Transverse colon (tissue), 3 donors: ENCODE results near the gene ANKRD24.

Experiments used
- POLR2A ChIP-seq: fragments of 450-650 bp; IDR thresholded peaks from one replicate; pipeline ENCODE4 v1.6.1; 2016; ENCODE audit warnings: antibody characterized with exemption, mild to moderate bottlenecking, moderate library complexity
- TF ChIP-seq, protein P1 (sequence below), 5 experiments: fragments of 200-600 bp in 3 of 5; fragments of 450-650 bp in 2 of 5; sonication (generic) in 3 of 5; IDR thresholded peaks; 1 replicate in 2 of 5; 2 replicates in 3 of 5; pipeline ENCODE4 v1.5.1; 2016 to 2017; ENCODE audit warnings: antibody characterized with exemption in 5 of 5, inconsistent platforms in 3 of 5, mild to moderate bottlenecking in 2 of 5, moderate library complexity in 1 of 5

DNA sequence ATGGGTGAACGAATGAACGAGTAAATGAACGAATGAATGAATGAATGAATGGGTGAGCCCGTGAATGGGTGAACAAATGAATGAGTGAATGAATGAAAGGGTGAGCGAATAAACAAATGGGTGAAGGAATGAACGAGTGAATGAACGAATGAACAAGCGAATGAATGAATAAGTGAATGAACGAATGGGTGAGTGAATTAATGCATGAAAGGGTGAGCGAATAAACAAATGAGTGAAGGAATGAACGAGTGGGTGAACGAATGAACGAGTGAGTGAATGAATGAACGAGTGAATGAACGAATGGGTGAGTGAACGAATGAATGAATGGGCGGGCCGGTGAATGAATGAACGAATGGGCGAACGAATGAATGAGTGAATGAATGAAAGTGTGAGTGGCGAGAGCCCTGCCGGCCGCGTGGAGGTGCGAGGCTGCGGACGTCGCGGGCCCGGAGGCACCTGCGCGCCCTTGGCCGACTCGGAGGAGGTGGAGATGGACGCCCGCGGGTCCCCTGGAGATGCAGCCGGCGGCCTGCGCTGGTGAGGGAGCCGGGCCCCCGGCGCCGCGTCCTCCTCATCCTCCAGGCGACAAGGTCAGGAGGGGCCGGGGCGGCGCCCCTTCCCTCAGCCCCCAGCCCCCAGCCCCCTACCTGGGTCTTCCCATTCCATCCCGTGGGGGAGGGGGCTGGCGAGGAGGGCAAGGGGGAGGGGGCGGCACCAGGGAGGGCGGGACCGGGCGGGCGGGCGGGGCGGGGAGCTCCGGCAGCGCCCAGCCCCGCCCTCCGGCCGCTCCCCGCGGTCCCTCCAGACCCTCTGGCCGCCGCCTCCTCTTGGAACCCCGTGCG, 15.4 kb downstream of the ANKRD24 start:
- TF ChIP-seq, protein P1, sequence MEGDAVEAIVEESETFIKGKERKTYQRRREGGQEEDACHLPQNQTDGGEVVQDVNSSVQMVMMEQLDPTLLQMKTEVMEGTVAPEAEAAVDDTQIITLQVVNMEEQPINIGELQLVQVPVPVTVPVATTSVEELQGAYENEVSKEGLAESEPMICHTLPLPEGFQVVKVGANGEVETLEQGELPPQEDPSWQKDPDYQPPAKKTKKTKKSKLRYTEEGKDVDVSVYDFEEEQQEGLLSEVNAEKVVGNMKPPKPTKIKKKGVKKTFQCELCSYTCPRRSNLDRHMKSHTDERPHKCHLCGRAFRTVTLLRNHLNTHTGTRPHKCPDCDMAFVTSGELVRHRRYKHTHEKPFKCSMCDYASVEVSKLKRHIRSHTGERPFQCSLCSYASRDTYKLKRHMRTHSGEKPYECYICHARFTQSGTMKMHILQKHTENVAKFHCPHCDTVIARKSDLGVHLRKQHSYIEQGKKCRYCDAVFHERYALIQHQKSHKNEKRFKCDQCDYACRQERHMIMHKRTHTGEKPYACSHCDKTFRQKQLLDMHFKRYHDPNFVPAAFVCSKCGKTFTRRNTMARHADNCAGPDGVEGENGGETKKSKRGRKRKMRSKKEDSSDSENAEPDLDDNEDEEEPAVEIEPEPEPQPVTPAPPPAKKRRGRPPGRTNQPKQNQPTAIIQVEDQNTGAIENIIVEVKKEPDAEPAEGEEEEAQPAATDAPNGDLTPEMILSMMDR (IDR thresholded peaks at IDR 0.05): no peak
- no peak for TF ChIP-seq POLR2A
